Prostate gland (tissue), 2 donors: Measurements from ENCODE around the gene GFER.

Source experiments
- CTCF ChIP-seq, 4 experiments: fragments of 200-600 bp in 2 of 4; fragments of 450-650 bp in 2 of 4; sonication (generic) in 2 of 4; IDR thresholded peaks; 1 replicate in 3 of 4; 2 replicates in 1 of 4; pipeline ENCODE4 v1.5.1; 2016 to 2019; ENCODE audit warnings: antibody characterized with exemption in 4 of 4, mild to moderate bottlenecking in 2 of 4, moderate library complexity in 2 of 4
- POLR2A ChIP-seq: fragments of 450-650 bp; IDR thresholded peaks from one replicate; pipeline ENCODE4 v1.6.1; 2016; ENCODE audit warnings: antibody characterized with exemption, mild to moderate bottlenecking
- POLR2AphosphoS5 ChIP-seq: sonication (generic); formaldehyde crosslinking; IDR thresholded peaks from one replicate; pipeline ENCODE4 v1.6.1; 2017; ENCODE audit warnings: antibody characterized with exemption

GRCh38 chr16:1998852-1999801 is 15.1 kb downstream of the GFER start:
- TF ChIP-seq POLR2A (no peak), CTCF (IDR thresholded peaks at IDR 0.05) (no peak), POLR2AphosphoS5 (no peak)
